HL-60 (cell line): ENCODE data around the gene SENP3.

Experiments used
- DNase-seq, 2 experiments: peaks; one replicate each; pipeline ENCODE4 v3.0.0-alpha.2; 2010 to 2020; ENCODE audit warnings: low read depth in 1 of 2, low spot score in 1 of 2
- H3K27ac ChIP-seq: fragments of 250-450 bp; sonication (Bioruptor Pico); replicated peaks from 2 replicates; pipeline ENCODE4 v1.5.1; 2020; ENCODE audit warnings: mild to moderate bottlenecking, moderate library complexity
- H3K27me3 ChIP-seq: fragments of 250-450 bp; sonication (Bioruptor Pico); 2 replicates; pipeline ENCODE4 v1.5.1; 2021; ENCODE audit warnings: mild to moderate bottlenecking, moderate library complexity; ENCODE audit not compliant: insufficient read depth, poor library complexity, severe bottlenecking
- H3K4me3 ChIP-seq: replicated peaks from 2 replicates; pipeline ENCODE4 v1.5.1; 2011; ENCODE audit warnings: mild to moderate bottlenecking, control low read depth, low read length; ENCODE audit not compliant: insufficient read depth
- GABPA ChIP-seq: IDR thresholded peaks from 2 replicates; pipeline ENCODE4 v1.6.1; 2012; ENCODE audit warnings: low read depth
- POLR2AphosphoS5 ChIP-seq: IDR thresholded peaks from 2 replicates; pipeline ENCODE4 v1.6.1; 2012; ENCODE audit warnings: low read depth
- SPI1 ChIP-seq: IDR thresholded peaks from 2 replicates; pipeline ENCODE4 v1.6.1; 2012; ENCODE audit warnings: low read depth, mild to moderate bottlenecking, borderline replicate concordance
- TF ChIP-seq, protein P1 (sequence below): IDR thresholded peaks from one replicate; pipeline ENCODE4 v1.5.1; 2011; ENCODE audit warnings: low read length, control low read depth, inconsistent platforms; ENCODE audit not compliant: insufficient read depth
- TF ChIP-seq, protein P2 (sequence below): IDR thresholded peaks from 2 replicates; pipeline ENCODE4 v1.6.1; 2012; ENCODE audit warnings: low read depth; ENCODE audit not compliant: insufficient replicate concordance

The SENP3 gene

DNA sequence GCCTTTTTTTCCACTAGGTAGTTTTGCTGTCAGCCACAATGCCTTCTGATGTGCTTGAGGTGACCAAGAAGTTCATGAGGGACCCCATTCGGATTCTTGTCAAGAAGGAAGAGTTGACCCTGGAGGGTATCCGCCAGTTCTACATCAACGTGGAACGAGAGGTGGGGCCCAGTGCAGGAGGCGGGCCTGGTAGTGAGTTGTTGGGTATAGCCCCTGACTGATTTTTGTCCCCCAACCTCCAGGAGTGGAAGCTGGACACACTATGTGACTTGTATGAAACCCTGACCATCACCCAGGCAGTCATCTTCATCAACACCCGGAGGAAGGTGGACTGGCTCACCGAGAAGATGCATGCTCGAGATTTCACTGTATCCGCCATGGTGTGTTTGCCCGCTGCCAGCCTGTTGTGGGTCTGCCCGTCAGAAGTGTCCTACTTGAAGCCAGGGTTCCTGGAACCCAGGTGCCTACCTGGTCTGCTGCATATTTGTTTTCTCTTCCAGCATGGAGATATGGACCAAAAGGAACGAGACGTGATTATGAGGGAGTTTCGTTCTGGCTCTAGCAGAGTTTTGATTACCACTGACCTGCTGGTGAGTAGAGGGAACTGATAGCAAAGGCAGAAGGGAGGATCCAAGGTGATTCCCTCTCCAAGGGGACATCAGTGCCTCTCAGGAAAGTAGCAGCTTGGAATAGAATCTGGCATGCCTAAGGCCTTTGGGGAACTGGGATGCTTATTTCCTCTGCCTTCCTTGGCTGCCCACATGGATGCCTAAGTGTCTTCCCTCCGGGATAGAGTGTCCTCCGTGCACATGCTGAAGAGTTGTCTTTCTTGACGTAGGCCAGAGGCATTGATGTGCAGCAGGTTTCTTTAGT lies 15.8 kb downstream of the SENP3 start:
- no peak overlapping the region for H3K4me3 ChIP-seq
- no peaks in the 10 kb centered on the region for H3K27me3 ChIP-seq
- TF ChIP-seq, protein P1, sequence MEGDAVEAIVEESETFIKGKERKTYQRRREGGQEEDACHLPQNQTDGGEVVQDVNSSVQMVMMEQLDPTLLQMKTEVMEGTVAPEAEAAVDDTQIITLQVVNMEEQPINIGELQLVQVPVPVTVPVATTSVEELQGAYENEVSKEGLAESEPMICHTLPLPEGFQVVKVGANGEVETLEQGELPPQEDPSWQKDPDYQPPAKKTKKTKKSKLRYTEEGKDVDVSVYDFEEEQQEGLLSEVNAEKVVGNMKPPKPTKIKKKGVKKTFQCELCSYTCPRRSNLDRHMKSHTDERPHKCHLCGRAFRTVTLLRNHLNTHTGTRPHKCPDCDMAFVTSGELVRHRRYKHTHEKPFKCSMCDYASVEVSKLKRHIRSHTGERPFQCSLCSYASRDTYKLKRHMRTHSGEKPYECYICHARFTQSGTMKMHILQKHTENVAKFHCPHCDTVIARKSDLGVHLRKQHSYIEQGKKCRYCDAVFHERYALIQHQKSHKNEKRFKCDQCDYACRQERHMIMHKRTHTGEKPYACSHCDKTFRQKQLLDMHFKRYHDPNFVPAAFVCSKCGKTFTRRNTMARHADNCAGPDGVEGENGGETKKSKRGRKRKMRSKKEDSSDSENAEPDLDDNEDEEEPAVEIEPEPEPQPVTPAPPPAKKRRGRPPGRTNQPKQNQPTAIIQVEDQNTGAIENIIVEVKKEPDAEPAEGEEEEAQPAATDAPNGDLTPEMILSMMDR = no peak
- TF ChIP-seq SPI1 = no peak
- TF ChIP-seq POLR2AphosphoS5 = 0 out of 2 replicates have a peak, but pooled peaks have one; percentile 7
- TF ChIP-seq, protein P2, sequence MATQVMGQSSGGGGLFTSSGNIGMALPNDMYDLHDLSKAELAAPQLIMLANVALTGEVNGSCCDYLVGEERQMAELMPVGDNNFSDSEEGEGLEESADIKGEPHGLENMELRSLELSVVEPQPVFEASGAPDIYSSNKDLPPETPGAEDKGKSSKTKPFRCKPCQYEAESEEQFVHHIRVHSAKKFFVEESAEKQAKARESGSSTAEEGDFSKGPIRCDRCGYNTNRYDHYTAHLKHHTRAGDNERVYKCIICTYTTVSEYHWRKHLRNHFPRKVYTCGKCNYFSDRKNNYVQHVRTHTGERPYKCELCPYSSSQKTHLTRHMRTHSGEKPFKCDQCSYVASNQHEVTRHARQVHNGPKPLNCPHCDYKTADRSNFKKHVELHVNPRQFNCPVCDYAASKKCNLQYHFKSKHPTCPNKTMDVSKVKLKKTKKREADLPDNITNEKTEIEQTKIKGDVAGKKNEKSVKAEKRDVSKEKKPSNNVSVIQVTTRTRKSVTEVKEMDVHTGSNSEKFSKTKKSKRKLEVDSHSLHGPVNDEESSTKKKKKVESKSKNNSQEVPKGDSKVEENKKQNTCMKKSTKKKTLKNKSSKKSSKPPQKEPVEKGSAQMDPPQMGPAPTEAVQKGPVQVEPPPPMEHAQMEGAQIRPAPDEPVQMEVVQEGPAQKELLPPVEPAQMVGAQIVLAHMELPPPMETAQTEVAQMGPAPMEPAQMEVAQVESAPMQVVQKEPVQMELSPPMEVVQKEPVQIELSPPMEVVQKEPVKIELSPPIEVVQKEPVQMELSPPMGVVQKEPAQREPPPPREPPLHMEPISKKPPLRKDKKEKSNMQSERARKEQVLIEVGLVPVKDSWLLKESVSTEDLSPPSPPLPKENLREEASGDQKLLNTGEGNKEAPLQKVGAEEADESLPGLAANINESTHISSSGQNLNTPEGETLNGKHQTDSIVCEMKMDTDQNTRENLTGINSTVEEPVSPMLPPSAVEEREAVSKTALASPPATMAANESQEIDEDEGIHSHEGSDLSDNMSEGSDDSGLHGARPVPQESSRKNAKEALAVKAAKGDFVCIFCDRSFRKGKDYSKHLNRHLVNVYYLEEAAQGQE = no peak
- TF ChIP-seq GABPA = no peak
- no peak for DNase-seq
- H3K27ac ChIP-seq = no peak overlapping the region

DNA sequence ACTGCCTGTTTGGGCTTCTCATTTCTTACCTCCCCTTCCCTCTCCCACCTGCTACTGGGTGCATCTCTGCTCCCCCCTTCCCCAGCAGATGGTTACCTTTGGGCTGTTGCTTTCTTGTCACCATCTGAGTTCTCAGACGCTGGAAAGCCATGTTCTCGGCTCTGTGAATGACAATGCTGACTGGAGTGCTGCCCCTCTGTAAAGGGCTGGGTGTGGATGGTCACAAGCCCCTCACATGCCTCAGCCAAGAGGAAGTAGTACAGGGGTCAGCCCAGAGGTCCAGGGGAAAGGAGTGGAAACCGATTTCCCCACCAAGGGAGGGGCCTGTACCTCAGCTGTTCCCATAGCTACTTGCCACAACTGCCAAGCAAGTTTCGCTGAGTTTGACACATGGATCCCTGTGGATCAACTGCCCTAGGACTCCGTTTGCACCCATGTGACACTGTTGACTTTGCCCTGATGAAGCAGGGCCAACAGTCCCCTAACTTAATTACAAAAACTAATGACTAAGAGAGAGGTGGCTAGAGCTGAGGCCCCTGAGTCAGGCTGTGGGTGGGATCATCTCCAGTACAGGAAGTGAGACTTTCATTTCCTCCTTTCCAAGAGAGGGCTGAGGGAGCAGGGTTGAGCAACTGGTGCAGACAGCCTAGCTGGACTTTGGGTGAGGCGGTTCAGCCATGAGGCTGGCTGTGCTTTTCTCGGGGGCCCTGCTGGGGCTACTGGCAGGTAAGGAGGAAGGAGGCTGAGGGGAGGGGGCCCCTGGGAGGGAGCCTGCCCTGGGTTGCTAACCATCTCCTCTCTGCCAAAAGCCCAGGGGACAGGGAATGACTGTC lies 17.5 kb downstream of the SENP3 start, which contains the start of gene CD68:
CD68 (plus strand) TSS at position 638 of the 833 bp plus-strand sequence; CDS start at position 678, 40 bp downstream.
- peak; percentile 71 to 85 for DNase-seq
- H3K27ac ChIP-seq = peak within 1 kb of the TSS; percentile 72
- H3K4me3 ChIP-seq = peak within 1 kb of the TSS; percentile 49
- TF ChIP-seq GABPA = no peak
- TF ChIP-seq, protein P2 = no peak
- TF ChIP-seq, protein P1 = no peak
- peak; percentile 97 for TF ChIP-seq POLR2AphosphoS5
- TF ChIP-seq SPI1 = peak; percentile 74; the same call in 1 of the 2 replicates
- H3K27me3 ChIP-seq = no peaks in the 10 kb centered on the region

DNA sequence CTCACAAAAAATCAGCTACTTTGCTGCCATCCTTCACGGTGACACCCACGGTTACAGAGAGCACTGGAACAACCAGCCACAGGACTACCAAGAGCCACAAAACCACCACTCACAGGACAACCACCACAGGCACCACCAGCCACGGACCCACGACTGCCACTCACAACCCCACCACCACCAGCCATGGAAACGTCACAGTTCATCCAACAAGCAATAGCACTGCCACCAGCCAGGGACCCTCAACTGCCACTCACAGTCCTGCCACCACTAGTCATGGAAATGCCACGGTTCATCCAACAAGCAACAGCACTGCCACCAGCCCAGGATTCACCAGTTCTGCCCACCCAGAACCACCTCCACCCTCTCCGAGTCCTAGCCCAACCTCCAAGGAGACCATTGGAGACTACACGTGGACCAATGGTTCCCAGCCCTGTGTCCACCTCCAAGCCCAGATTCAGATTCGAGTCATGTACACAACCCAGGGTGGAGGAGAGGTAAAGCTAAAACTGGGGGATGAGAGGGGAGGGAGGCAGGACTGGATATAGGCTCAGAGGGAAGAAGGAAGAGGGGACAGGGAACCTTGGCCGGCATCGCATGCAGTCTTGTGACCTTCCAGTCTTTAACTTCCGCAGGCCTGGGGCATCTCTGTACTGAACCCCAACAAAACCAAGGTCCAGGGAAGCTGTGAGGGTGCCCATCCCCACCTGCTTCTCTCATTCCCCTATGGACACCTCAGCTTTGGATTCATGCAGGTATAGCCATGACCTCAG lies 18.3 kb downstream of the SENP3 start:
- TF ChIP-seq, protein P1 = no peak
- no peak for TF ChIP-seq SPI1
- no peak for TF ChIP-seq POLR2AphosphoS5
- TF ChIP-seq, protein P2 = no peak
- no peak for TF ChIP-seq GABPA
- peak overlapping the region; percentile 49 for H3K4me3 ChIP-seq

More for the DNA sequence above, 18.3 kb downstream of the SENP3 start:
- DNase-seq = no peak
- Histone ChIP-seq H3K27ac (peak overlapping the region; percentile 72), H3K27me3 (no peaks in the 10 kb centered on the region)
